ENCODE results near the gene HSD11B1L. TPM values are rescaled to one million over a fixed set of nuclear protein-coding genes. Genes with fewer than 3 reads are reported as not detected.
"Not testable (repeated sequence)": the region's sequence is repeated elsewhere in the genome, so short reads cannot be mapped to it uniquely, and the experiment has no call there.

Gene HSD11B1L
- polyA plus RNA-seq, 5 donors: 7.5 to 11.4 (median 9.0) TPM

- DNase-seq: peak; percentile 99 to 100
Measured at GRCh38 chr19:5719961-5720790, 39.3 kb downstream of the HSD11B1L start, which contains the start of the genes CATSPERD and LONP1. Gene CATSPERD (plus strand): TSS chr19:5720637. CDS start chr19:5720738, 101 bp downstream. Gene LONP1 (minus strand): TSS chr19:5720146. CDS start chr19:5720132, 14 bp downstream.

- DNase-seq: no peak
Measured at GRCh38 chr19:5727453-5728050, 46.7 kb downstream of the HSD11B1L start.

- DNase-seq: not testable (repeated sequence)
Measured at GRCh38 chr19:5733172-5733571, 52.3 kb downstream of the HSD11B1L start.

Other genes with a start within 250 kb of the HSD11B1L start
- gene ZNRF4, start 225.6 kb upstream of the HSD11B1L start, polyA plus RNA-seq (ENCODE audit: insufficient read depth in 1 of 5, insufficient read length in 5 of 5, low replicate concordance in 1 of 5): not detected
- gene TINCR, start 113.1 kb upstream of the HSD11B1L start, polyA plus RNA-seq (ENCODE audit: insufficient read depth in 1 of 5, insufficient read length in 5 of 5, low replicate concordance in 1 of 5): under 1 TPM; 0.40 to 0.64 (median 0.50) TPM
- 100 to 1,000 TPM in 1 of 5 donors, 10 to 100 TPM in 4; 71.8 to 106 (median 80.3) TPM for gene SAFB2, start 58.3 kb upstream of the HSD11B1L start, polyA plus RNA-seq (ENCODE audit: insufficient read depth in 1 of 5, insufficient read length in 5 of 5, low replicate concordance in 1 of 5)
- gene SAFB, start 57.9 kb upstream of the HSD11B1L start, polyA plus RNA-seq (ENCODE audit: insufficient read depth in 1 of 5, insufficient read length in 5 of 5, low replicate concordance in 1 of 5): 100 to 1,000 TPM; 150 to 201 (median 159) TPM
- 10 to 100 TPM; 24.4 to 66.9 (median 30.4) TPM for gene MICOS13, start 511 bp upstream of the HSD11B1L start, polyA plus RNA-seq (ENCODE audit: insufficient read depth in 1 of 5, insufficient read length in 5 of 5, low replicate concordance in 1 of 5)
- 1,000 to 10,000 TPM in 1 of 5 donors, 100 to 1,000 TPM in 4; 697 to 1,241 (median 771) TPM for gene RPL36, start 9.3 kb downstream of the HSD11B1L start, polyA plus RNA-seq (ENCODE audit: insufficient read depth in 1 of 5, insufficient read length in 5 of 5, low replicate concordance in 1 of 5)
- gene LONP1, start 39.1 kb downstream of the HSD11B1L start, polyA plus RNA-seq (ENCODE audit: insufficient read depth in 1 of 5, insufficient read length in 5 of 5, low replicate concordance in 1 of 5): 10 to 100 TPM; 31.2 to 53.7 (median 41.7) TPM
- gene CATSPERD, start 39.6 kb downstream of the HSD11B1L start, polyA plus RNA-seq (ENCODE audit: insufficient read depth in 1 of 5, insufficient read length in 5 of 5, low replicate concordance in 1 of 5): 1 to 10 TPM in 3 of 5 donors, under 1 TPM in 1, not detected in 1; 0.81 to 2.3 (median 1.8) TPM
- 1 to 10 TPM; 1.1 to 2.9 (median 2.0) TPM for gene PRR22, start 103.7 kb downstream of the HSD11B1L start, polyA plus RNA-seq (ENCODE audit: insufficient read depth in 1 of 5, insufficient read length in 5 of 5, low replicate concordance in 1 of 5)
- 10 to 100 TPM; 22.3 to 33.2 (median 27.3) TPM for gene DUS3L, start 110.1 kb downstream of the HSD11B1L start, polyA plus RNA-seq (ENCODE audit: insufficient read depth in 1 of 5, insufficient read length in 5 of 5, low replicate concordance in 1 of 5)
- gene NRTN, start 124.0 kb downstream of the HSD11B1L start, polyA plus RNA-seq (ENCODE audit: insufficient read depth in 1 of 5, insufficient read length in 5 of 5, low replicate concordance in 1 of 5): 1 to 10 TPM; 1.1 to 2.0 (median 1.7) TPM
- under 1 TPM; 0.46 to 0.84 (median 0.71) TPM for gene FUT6, start 158.7 kb downstream of the HSD11B1L start, polyA plus RNA-seq (ENCODE audit: insufficient read depth in 1 of 5, insufficient read length in 5 of 5, low replicate concordance in 1 of 5)
- gene FUT3, start 170.4 kb downstream of the HSD11B1L start, polyA plus RNA-seq (ENCODE audit: insufficient read depth in 1 of 5, insufficient read length in 5 of 5, low replicate concordance in 1 of 5): under 1 TPM in 4 of 5 donors, not detected in 1; 0.49 to 0.66 (median 0.61) TPM
- gene FUT5, start 189.5 kb downstream of the HSD11B1L start, polyA plus RNA-seq (ENCODE audit: insufficient read depth in 1 of 5, insufficient read length in 5 of 5, low replicate concordance in 1 of 5): not detected
- 100 to 1,000 TPM; 103 to 203 (median 116) TPM for gene NDUFA11, start 222.8 kb downstream of the HSD11B1L start, polyA plus RNA-seq (ENCODE audit: insufficient read depth in 1 of 5, insufficient read length in 5 of 5, low replicate concordance in 1 of 5)
- 10 to 100 TPM in 1 of 5 donors, 1 to 10 TPM in 4; 7.3 to 10.7 (median 9.0) TPM for gene VMAC, start 223.8 kb downstream of the HSD11B1L start, polyA plus RNA-seq (ENCODE audit: insufficient read depth in 1 of 5, insufficient read length in 5 of 5, low replicate concordance in 1 of 5)
- gene CAPS, start 233.2 kb downstream of the HSD11B1L start, polyA plus RNA-seq (ENCODE audit: insufficient read depth in 1 of 5, insufficient read length in 5 of 5, low replicate concordance in 1 of 5): 10 to 100 TPM; 13.5 to 56.0 (median 32.9) TPM

All from right lung (tissue), 5 donors.